GM18511 (cell line): Measurements from ENCODE around the gene CARD10.
"Not testable (repeated sequence)": the region's sequence is repeated elsewhere in the genome, so short reads cannot be mapped to it uniquely, and the experiment has no call there.

Experiments
- ATAC-seq: cut with Tn5 transposase; IDR thresholded peaks from one replicate; pipeline ENCODE4 v1.9.1; 2021; ENCODE audit warnings: mild to moderate bottlenecking, moderate library complexity; ENCODE audit not compliant: unreplicated experiment

CARD10 gene

GRCh38 chr22:37471727-37472417 is 47.3 kb downstream of the CARD10 start:
- ATAC-seq, result no peak

DNA sequence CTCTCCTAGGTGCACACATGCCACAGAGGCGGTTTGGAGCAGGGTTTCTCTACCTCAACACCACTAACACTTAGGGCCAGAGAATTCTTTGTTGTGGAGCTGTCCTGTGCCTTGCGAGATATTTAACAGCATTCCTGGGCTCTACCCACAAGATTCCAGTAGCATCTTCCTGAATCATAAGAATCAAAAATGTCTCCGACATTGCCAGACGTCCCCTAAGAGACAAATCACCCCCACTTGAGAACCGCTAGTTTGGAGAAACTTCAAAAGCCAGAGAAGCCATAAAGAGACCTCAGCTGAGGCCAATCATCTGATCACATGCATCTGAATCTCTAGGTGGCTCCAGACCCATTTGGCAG is 49.1 kb downstream of the CARD10 start:
- ATAC-seq, result no peak

GRCh38 chr22:37469416-37470086 is 49.7 kb downstream of the CARD10 start:
- no peak for ATAC-seq

- not testable (repeated sequence) for ATAC-seq
These were observed 51.0 kb downstream of the CARD10 start for GRCh38 chr22:37468201-37468695.

DNA sequence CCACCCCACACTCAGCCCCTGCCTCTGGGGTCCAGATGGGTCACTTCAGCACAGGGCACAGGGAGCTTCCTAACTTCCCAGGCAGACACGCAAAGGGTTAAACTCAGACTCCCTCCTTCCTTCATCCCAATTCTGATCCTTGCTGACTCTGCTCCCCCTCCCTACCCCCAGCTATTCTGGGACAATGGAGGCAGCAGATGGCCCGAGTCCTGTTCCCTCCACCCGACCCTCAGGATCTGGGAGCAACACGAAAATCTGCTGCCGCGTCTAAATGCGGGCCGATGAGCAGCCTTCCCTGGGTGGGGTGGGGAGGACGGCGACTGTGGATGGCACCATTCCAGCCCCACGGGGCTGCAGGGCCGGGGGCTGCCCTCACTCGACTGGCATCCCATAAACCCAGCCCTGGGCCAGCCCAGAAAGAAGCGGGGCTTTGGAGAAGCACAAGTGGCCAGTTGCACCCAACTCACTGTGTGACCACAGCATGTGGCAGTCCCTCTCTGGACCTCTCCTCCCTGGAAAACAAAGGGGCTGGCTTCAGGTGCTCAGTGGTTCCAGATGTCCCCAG is 51.7 kb downstream of the CARD10 start:
- no peak for ATAC-seq

- no peak for ATAC-seq
These were observed 55.0 kb downstream of the CARD10 start for GRCh38 chr22:37464181-37464580.

- no peak for ATAC-seq
These were observed 56.2 kb downstream of the CARD10 start for GRCh38 chr22:37462983-37463382.

- no peak for ATAC-seq
These were observed 56.8 kb downstream of the CARD10 start for GRCh38 chr22:37462436-37462835.

GRCh38 chr22:37461961-37462360 is 57.3 kb downstream of the CARD10 start:
- ATAC-seq, result no peak

DNA sequence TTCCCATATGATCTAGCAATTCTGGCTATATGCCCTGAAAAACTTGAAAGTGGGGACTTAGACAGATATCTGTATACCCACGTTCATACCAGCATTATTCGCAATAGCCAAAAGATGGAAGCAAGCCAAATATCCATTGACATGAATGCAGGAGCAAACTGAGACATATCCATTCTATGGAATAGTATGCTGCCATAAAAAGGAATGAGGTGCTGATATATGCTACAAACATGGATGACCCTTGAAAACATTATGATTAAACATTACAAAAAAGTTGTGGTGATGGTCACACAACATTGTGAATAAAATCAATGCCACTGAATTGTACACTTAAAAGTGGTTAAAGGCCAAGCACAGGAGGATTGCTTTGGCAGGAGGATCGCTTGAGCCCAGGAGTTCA is 58.5 kb downstream of the CARD10 start:
- no peak for ATAC-seq

- ATAC-seq, result no peak
These were observed 60.0 kb downstream of the CARD10 start for GRCh38 chr22:37459206-37459605.

DNA sequence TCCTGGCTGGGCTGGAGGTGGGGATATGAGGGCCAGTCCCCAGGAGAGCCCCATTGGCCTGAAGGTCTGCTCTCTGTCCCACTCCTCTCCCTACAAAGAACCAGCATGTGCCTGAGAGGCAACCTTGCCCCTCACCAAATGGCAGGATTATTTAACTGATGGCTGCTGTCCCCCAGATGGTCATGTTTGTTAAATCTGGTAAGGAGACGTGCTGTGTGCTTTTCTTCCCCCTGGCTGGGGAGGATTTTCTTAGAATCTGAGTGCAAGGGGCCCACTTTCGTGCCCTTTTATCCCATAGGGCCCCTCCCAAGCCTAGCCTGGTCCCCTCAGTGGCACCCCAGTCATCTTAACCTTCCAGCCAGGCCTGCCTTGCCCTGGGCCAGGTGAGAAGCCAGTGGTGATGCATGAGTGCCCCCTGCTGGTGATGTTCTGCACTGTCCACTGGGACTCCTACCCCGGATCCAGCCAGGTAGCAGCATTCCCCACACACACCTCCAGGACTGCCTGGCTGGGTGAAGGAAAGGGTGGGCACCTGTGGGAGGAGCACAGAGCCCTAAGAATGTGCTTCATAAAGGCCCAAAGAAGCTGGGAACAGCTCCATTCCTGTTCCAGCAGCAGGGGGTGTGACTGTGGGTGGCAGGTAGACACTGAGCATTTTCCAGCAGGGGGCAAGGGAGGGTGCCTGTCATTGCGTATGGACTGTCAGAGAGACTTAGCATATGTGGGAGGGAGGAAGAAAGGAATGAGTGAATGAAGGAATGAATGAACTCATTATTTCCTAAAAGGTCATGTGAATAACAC is 61.9 kb downstream of the CARD10 start:
- ATAC-seq, result no peak

DNA sequence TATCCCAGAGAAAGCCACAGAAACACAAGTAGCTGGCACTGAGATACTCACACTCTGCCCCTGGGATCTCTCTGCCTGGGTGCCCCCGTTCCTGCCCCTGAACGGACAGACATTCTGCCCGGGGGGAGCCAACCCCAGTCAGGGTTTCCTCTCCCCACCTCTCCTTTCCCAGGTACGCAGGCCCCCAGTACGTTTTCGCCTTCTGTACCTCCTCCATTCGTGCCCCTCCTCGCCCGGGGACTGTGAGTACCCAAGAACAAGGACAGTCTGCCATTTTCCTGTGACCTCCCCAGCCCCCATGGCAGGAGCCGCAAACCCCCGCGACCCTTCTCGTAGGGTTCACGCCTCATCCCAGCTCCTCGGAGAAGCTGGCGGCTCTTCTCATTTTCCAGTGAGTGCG is 62.9 kb downstream of the CARD10 start:
- no peak for ATAC-seq

GRCh38 chr22:37455896-37456295 is 63.3 kb downstream of the CARD10 start:
- ATAC-seq, result no peak

DNA sequence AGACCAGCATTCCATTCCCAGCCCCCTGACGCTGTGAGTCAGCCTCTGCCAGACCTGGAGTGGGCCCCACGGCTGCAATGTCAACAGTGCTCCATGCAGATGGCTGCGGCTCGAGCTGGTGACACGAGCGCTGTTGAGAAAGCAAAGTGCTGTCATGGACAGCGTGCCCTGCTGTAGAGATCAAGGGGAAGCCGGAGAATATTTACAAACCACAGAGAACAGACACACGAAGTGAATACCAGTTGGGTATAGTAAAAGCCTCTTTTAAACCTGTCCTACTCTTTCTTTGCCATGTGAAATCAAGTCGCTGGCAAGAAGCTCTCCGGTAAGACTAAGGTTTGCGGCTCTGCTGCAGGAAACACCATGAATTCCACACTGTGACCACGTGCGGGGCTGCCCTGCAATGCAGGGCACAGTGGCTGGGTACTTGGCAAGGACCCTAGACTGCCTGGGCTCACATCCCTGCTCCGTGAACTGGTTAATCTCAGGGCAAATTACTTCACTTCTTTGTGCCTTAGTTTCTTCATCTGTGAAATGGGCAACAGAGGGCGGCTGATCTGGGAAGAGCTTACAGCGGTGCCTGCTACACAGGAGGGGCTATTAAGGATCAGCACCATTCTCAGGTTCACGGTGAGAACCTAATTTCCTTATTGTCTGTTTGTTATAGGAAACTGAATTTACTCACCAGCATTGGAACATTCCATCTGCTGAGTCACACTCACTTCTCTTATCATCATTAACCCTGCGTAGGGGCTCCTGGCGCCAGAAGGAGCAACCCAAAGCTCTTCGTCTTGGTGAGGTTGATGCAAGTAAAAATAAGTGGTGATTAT is 64.1 kb downstream of the CARD10 start:
- ATAC-seq, result no peak

DNA sequence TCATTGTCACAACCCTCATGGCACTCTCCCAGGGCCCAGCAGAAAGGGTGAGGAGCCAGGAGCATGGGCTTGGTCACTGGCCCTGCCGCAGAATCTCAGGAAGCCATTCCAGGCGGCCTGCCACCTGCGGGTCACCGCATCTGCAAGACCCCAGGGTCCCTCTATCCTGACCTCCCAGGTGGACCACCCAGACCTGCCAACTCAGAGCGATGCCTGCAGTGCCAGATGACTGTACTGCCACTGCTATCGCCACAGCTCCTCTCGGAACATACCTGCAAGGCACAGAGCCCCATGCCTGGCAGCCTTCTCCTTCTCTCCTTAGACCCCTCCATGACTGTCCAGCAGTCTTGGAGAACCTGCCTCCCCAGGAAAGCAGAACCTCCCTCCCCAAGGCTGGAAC is 65.5 kb downstream of the CARD10 start:
- no peak for ATAC-seq

- ATAC-seq, result no peak
These were observed 68.0 kb downstream of the CARD10 start for GRCh38 chr22:37451218-37451617.

- no peak for ATAC-seq
These were observed 69.7 kb downstream of the CARD10 start for GRCh38 chr22:37449331-37450001.

DNA sequence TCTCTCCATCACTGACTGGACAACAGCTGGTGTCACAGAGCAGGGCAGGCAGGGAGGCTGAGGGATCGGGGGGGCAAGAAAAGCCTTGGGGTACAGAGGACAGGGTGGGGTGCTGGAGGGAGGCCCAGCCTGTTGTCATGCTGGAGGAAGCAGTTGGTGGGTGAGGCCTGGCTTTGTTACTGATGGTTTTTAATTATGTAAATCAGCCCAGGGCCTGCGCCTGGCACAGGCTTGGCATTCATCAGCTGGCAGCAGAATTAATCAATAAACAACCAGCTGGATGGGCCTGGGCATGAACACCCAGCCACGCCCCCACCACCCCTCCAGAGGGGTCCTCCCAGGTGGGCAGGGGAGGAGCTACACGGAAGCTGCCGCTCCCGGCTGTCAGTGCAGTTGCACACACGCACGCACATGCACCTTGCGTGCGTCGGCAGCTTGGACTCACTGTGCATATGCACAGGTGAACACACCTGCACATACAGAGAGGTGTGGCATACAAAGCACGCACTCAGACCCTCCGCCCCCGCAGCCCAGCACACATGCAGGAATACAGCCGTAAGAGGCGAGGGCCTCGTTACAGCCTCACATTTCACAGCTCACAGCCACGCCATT is 70.6 kb downstream of the CARD10 start:
- no peak for ATAC-seq

- no peak for ATAC-seq
These were observed 73.7 kb downstream of the CARD10 start for GRCh38 chr22:37445501-37445900.
